ENCODE data around the gene CLIC5.

GRCh38 chr6:46059608-46060007 is 43.9 kb upstream of the CLIC5 start:
- TF ChIP-seq EZH2 (IDR thresholded peaks at IDR 0.05; ENCODE audit: borderline replicate concordance, insufficient read depth, low read depth, low read length, poor library complexity, severe bottlenecking), result no peak
- no peak for TF ChIP-seq CTCF (IDR thresholded peaks at IDR 0.05)

All from B cell (primary cell).